Trophoblast cell (in vitro differentiated cells and primary cell): ENCODE measurements around the gene AKAP6.

Source experiments
- DNase-seq, 2 donors: peaks; one replicate each; pipeline ENCODE4 v3.0.0-alpha.2; 2016
- H2AFZ ChIP-seq: 2 replicates; pipeline ENCODE4 v1.6.1; 2013; ENCODE audit warnings: low read length, moderate library complexity, mild to moderate bottlenecking; ENCODE audit not compliant: insufficient read depth, poor library complexity
- H2AK5ac ChIP-seq: 2 replicates; pipeline ENCODE4 v1.6.1; 2013; ENCODE audit warnings: mild to moderate bottlenecking, low read length
- H2BK120ac ChIP-seq: 2 replicates; pipeline ENCODE4 v1.6.1; 2013; ENCODE audit warnings: low read length, mild to moderate bottlenecking, moderate library complexity; ENCODE audit not compliant: insufficient read depth, poor library complexity
- H2BK12ac ChIP-seq: 2 replicates; pipeline ENCODE4 v1.6.1; 2013; ENCODE audit warnings: mild to moderate bottlenecking, low read length, moderate library complexity
- H2BK5ac ChIP-seq: 2 replicates; pipeline ENCODE4 v1.6.1; 2013; ENCODE audit warnings: low read length, low read depth, moderate library complexity, mild to moderate bottlenecking; ENCODE audit not compliant: poor library complexity
- H3K14ac ChIP-seq: 2 replicates; pipeline ENCODE4 v1.6.1; 2013; ENCODE audit warnings: mild to moderate bottlenecking, low read length
- H3K18ac ChIP-seq: 2 replicates; pipeline ENCODE4 v1.6.1; 2013; ENCODE audit warnings: mild to moderate bottlenecking, low read length
- H3K23ac ChIP-seq: 2 replicates; pipeline ENCODE4 v1.6.1; 2013; ENCODE audit warnings: low read length
- H3K27ac ChIP-seq: 2 replicates; pipeline ENCODE4 v1.5.1; 2013; ENCODE audit warnings: low read depth, mild to moderate bottlenecking, inconsistent platforms, low read length, moderate library complexity
- H3K27me3 ChIP-seq: 2 replicates; pipeline ENCODE4 v1.6.1; 2013; ENCODE audit warnings: inconsistent platforms, mild to moderate bottlenecking, low read length, moderate library complexity; ENCODE audit not compliant: insufficient read depth
- H3K36me3 ChIP-seq, 2 experiments: 1 replicate in 1 of 2; 2 replicates in 1 of 2; pipeline ENCODE4 v1.6.1; 2013; ENCODE audit warnings: low read length in 2 of 2, mild to moderate bottlenecking in 2 of 2, moderate library complexity in 1 of 2; ENCODE audit not compliant: insufficient read depth in 2 of 2, control insufficient read depth in 1 of 2
- H3K4ac ChIP-seq: 2 replicates; pipeline ENCODE4 v1.6.1; 2013; ENCODE audit warnings: low read depth, mild to moderate bottlenecking, low read length, moderate library complexity
- H3K4me1 ChIP-seq, 2 experiments: 1 replicate in 1 of 2; 2 replicates in 1 of 2; pipeline ENCODE4 v1.6.1; 2013; ENCODE audit warnings: low read length in 2 of 2, mild to moderate bottlenecking in 2 of 2, moderate library complexity in 1 of 2; ENCODE audit not compliant: insufficient read depth in 2 of 2, control insufficient read depth in 1 of 2
- H3K4me2 ChIP-seq: 2 replicates; pipeline ENCODE4 v1.6.1; 2013; ENCODE audit warnings: inconsistent platforms, mild to moderate bottlenecking, low read length, moderate library complexity
- H3K4me3 ChIP-seq: 2 replicates; pipeline ENCODE4 v1.5.1; 2013; ENCODE audit warnings: mild to moderate bottlenecking, low read depth, low read length, inconsistent platforms
- H3K79me1 ChIP-seq: one replicate; pipeline ENCODE4 v1.6.1; 2013; ENCODE audit warnings: low read length
- H3K79me2 ChIP-seq: 2 replicates; pipeline ENCODE4 v1.6.1; 2013; ENCODE audit warnings: low read length, mild to moderate bottlenecking; ENCODE audit not compliant: control insufficient read depth, insufficient read depth, poor library complexity
- H3K9ac ChIP-seq: 2 replicates; pipeline ENCODE4 v1.6.1; 2013; ENCODE audit warnings: mild to moderate bottlenecking, low read length
- H3K9me3 ChIP-seq: 2 replicates; pipeline ENCODE4 v1.6.1; 2013; ENCODE audit warnings: low read depth, mild to moderate bottlenecking, control low read depth, inconsistent platforms, low read length; ENCODE audit not compliant: insufficient read depth
- H4K12ac ChIP-seq: 2 replicates; pipeline ENCODE4 v1.6.1; 2013; ENCODE audit warnings: low read depth, mild to moderate bottlenecking, low read length, moderate library complexity
- H4K8ac ChIP-seq: 2 replicates; pipeline ENCODE4 v1.6.1; 2013; ENCODE audit warnings: low read depth, mild to moderate bottlenecking, low read length, moderate library complexity
- H4K91ac ChIP-seq: one replicate; pipeline ENCODE4 v1.6.1; 2013; ENCODE audit warnings: low read depth, mild to moderate bottlenecking, low read length, moderate library complexity
- WGBS: extraction: QIAGEN DNeasy Blood & Tissue Kit; methylation state at CpG from one replicate; pipeline ENCODE4 v1.1.7; 2013; ENCODE audit warnings: missing lambda C conversion rate; ENCODE audit not compliant: insufficient read length, insufficient coverage; ENCODE audit errors: extremely low coverage; 5-methylcytosine and 5-hydroxymethylcytosine counted together

AKAP6 gene

GRCh38 chr14:32770422-32770821 is 441.3 kb downstream of the AKAP6 start:
- Histone ChIP-seq H3K4me2 (no peak overlapping the region), H2AFZ (no peak overlapping the region), H3K27me3 (no peaks in the 10 kb centered on the region), H3K79me2 (no peaks in the 10 kb centered on the region), H3K4me1 (no peaks in the 10 kb centered on the region), H3K4me3 (no peak overlapping the region), H2AK5ac (no peak overlapping the region), H3K4ac (no peak overlapping the region), H3K79me1 (no peaks in the 10 kb centered on the region), H2BK120ac (no peak overlapping the region), H3K36me3 (no peaks in the 10 kb centered on the region), H3K23ac (no peak overlapping the region), H4K12ac (no peak overlapping the region), H3K9ac (no peak overlapping the region), H2BK12ac (no peak overlapping the region), H4K8ac (no peak overlapping the region), H3K9me3 (no peaks in the 10 kb centered on the region), H3K14ac (no peak overlapping the region), H2BK5ac (no peak overlapping the region), H3K18ac (no peak overlapping the region), H4K91ac (no peak overlapping the region), H3K27ac (no peak overlapping the region)
- peak in 1 of 2 donors; percentile 12 for DNase-seq

- Histone ChIP-seq H2AFZ (no peak overlapping the region), H3K23ac (no peak overlapping the region), H4K8ac (no peak overlapping the region), H3K18ac (no peak overlapping the region), H3K79me2 (peaks cover 2% of the 10 kb centered on the region), H2BK5ac (no peak overlapping the region), H3K9ac (no peak overlapping the region), H3K79me1 (no peaks in the 10 kb centered on the region), H3K36me3 (no peaks in the 10 kb centered on the region), H3K4me3 (no peak overlapping the region), H4K91ac (no peak overlapping the region), H3K4ac (no peak overlapping the region), H3K27ac (no peak overlapping the region), H3K4me2 (no peak overlapping the region), H3K9me3 (no peaks in the 10 kb centered on the region), H2BK12ac (no peak overlapping the region), H2AK5ac (no peak overlapping the region), H4K12ac (no peak overlapping the region), H2BK120ac (no peak overlapping the region), H3K4me1 (no peaks in the 10 kb centered on the region), H3K14ac (no peak overlapping the region), H3K27me3 (no peaks in the 10 kb centered on the region)
- no CpG with 5 or more reads among the region's 2 CpGs for WGBS
- DNase-seq = no peak
Observed at GRCh38 chr14:32774214-32774613, 445.1 kb downstream of the AKAP6 start.

GRCh38 chr14:32779840-32780239 is 450.7 kb downstream of the AKAP6 start:
- Histone ChIP-seq H3K36me3 (no peaks in the 10 kb centered on the region), H2AFZ (no peak overlapping the region), H3K9me3 (no peaks in the 10 kb centered on the region), H3K27me3 (no peaks in the 10 kb centered on the region), H3K4me2 (no peak overlapping the region), H4K91ac (no peak overlapping the region), H2BK5ac (no peak overlapping the region), H2BK120ac (no peak overlapping the region), H3K4me3 (no peak overlapping the region), H3K4me1 (no peaks in the 10 kb centered on the region), H4K12ac (no peak overlapping the region), H3K23ac (no peak overlapping the region), H3K14ac (no peak overlapping the region), H4K8ac (no peak overlapping the region), H3K9ac (no peak overlapping the region), H3K18ac (no peak overlapping the region), H3K27ac (no peak overlapping the region), H3K79me1 (no peaks in the 10 kb centered on the region), H3K4ac (no peak overlapping the region), H3K79me2 (peaks cover 2% of the 10 kb centered on the region), H2AK5ac (no peak overlapping the region), H2BK12ac (no peak overlapping the region)
- WGBS = no CpG with 5 or more reads among the region's 1 CpG
- no peak for DNase-seq

- Histone ChIP-seq H3K27me3 (no peaks in the 10 kb centered on the region), H2AFZ (no peak overlapping the region), H3K4me1 (no peaks in the 10 kb centered on the region), H3K18ac (no peak overlapping the region), H3K79me1 (no peaks in the 10 kb centered on the region), H3K4ac (no peak overlapping the region), H3K4me2 (no peak overlapping the region), H3K36me3 (no peaks in the 10 kb centered on the region), H2BK12ac (no peak overlapping the region), H2BK5ac (no peak overlapping the region), H4K91ac (no peak overlapping the region), H3K14ac (no peak overlapping the region), H4K12ac (no peak overlapping the region), H4K8ac (no peak overlapping the region), H2BK120ac (no peak overlapping the region), H3K9ac (no peak overlapping the region), H3K4me3 (no peak overlapping the region), H2AK5ac (no peak overlapping the region), H3K9me3 (no peaks in the 10 kb centered on the region), H3K79me2 (no peaks in the 10 kb centered on the region), H3K23ac (no peak overlapping the region), H3K27ac (no peak overlapping the region)
- DNase-seq = no peak
- WGBS = no CpG with 5 or more reads among the region's 3 CpGs
Observed at GRCh38 chr14:32784405-32784804, 455.3 kb downstream of the AKAP6 start.
